LNCAP (cell line): ENCODE measurements around the gene SLC17A9.

ENCODE experiments used
- TF ChIP-seq, protein P1 (sequence below): fragments of 450-650 bp; IDR thresholded peaks from 2 replicates; pipeline ENCODE4 v1.5.1; 2017; ENCODE audit warnings: mild to moderate bottlenecking

The SLC17A9 gene

DNA sequence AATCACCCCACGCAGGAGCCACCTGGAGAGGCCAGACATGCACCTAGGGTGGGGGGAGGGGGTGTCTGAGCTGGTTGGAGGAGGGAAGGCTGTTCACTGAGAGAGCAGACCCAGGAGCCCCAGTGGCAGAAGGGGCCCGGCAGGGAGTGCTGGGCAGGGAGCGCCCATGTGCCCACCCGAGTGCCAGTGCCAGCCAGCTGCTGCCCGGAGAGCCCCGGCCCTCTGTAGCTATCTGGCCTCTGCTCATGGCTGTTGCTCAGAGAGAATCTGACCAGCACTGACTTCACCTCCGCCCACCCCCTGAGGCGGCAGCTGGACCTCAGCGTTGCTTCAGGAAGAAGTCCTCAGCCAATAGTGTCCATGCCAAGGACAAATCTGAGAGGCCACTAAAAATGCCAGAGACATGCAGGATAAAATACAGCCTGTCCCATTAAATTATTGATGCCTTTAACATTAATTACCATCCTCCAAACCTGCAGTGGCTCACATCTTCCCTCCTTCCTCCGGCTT lies 22.8 kb downstream of the SLC17A9 start:
- TF ChIP-seq, protein P1, sequence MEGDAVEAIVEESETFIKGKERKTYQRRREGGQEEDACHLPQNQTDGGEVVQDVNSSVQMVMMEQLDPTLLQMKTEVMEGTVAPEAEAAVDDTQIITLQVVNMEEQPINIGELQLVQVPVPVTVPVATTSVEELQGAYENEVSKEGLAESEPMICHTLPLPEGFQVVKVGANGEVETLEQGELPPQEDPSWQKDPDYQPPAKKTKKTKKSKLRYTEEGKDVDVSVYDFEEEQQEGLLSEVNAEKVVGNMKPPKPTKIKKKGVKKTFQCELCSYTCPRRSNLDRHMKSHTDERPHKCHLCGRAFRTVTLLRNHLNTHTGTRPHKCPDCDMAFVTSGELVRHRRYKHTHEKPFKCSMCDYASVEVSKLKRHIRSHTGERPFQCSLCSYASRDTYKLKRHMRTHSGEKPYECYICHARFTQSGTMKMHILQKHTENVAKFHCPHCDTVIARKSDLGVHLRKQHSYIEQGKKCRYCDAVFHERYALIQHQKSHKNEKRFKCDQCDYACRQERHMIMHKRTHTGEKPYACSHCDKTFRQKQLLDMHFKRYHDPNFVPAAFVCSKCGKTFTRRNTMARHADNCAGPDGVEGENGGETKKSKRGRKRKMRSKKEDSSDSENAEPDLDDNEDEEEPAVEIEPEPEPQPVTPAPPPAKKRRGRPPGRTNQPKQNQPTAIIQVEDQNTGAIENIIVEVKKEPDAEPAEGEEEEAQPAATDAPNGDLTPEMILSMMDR: no peak

DNA sequence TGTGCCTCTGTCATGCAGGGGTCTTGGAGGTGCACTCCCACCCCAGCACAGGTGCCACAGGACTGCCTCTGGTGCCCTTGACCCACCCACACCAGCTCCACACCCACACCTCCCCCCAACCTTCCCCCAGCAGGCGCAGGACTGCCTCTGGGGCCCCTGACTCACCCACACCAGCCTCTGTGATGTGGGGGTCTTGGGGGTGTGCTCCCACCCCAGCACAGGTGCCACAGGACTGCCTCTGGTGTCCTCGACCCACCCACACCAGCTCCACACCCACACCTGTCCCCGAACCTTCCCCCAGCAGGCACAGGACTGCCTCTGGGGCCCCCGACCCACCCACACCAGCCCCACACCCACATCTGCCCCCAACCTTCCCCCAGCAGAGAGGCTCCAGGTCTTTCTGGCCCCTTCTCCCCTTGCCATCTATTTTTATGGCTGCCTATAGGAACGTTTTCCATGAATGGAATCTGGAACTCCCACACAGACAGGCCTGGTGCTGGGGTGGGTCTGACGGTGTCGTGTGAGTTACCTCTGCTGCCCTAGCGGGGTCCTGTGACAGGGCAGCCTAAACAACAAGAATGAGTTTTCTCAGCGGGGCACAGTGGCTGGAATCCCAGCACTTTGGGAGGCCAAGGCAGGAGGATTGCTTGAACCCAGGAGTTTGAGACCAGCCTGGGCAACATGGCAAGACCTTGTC lies 23.5 kb downstream of the SLC17A9 start:
- TF ChIP-seq, protein P1: no peak

DNA sequence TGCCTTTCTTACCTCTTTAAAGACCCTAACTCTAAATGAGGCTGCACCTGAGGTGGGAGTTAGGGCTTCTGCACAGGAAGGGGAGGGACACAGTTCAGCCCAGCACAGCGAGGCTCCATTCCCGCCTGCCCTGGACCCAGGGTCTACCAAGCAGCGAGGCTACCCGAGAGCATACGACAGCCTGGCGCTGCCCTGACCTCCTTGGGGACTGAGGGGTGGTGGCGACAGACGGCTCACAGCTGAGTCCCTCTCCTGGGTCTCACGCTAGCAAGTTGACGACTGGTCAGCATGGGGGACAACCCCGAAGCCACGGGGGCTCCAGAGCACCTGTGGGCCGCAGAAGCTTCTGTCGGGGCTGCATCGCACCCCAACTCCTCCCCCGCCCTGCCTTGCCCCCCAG lies 24.4 kb downstream of the SLC17A9 start:
- TF ChIP-seq, protein P1: no peak

DNA sequence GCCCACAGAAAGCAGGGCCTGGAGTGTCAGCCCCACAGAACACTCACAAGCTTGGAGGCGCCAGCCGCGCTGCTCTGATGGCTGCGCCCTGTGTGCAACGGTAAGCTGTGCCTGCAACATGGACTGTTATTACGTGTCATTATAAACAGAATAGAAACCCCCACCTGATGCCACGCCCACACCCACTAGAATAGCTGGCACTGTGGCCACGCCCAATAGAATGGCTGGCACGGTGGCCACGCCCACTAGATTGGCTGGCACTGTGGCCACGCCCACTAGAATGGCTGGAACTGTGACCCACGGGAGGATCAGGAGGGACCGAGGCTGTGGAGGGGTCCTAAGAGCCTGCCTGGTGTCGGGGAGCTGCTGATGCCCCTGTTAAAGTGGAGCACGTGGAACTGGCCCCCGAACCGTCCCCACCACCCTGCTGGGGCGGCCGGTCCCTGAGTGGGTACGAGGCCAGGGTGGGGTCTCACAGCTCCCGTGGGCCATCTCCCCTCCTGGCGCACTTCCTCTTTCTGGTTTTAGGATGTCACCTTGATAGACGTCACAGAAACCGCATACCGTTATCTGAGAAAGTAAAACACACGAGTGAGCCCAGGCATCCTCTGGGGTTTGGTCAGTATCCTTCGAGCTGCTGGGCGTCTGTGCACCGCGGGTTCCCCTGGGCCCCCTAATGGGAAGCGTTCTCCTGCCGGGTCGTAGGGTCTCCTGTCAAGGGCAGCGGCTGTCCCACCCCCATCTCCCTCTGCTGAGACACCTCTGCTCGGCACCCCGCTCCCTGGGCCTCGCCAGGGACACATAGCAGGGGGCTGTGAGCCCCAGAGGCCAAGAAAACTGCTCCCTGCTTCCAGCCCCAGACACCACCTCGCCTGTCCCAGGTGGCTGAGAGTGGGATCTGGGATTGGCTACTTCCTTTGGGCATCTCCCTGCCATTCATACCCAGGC lies 25.4 kb downstream of the SLC17A9 start:
- TF ChIP-seq, protein P1: no peak

DNA sequence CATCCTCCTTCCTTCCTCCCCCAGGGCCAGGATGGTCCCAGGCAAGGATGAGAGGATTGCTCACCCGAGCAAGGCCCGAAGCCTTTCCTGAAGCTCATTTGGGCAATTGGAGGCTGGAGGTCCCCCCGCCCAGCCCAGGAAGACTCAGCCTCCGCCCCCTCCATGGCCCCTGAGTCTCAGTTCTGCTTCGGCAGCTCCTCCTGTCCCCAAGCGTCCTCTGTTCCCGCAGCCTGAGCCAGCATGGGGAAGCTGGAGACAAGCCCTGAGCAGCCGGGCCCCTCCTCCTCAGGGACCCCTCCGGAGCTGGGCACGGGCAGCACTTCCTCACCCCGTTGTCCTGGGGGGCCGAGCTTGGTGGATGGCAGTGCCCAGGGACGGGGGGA lies 26.0 kb downstream of the SLC17A9 start:
- TF ChIP-seq, protein P1: no peak

DNA sequence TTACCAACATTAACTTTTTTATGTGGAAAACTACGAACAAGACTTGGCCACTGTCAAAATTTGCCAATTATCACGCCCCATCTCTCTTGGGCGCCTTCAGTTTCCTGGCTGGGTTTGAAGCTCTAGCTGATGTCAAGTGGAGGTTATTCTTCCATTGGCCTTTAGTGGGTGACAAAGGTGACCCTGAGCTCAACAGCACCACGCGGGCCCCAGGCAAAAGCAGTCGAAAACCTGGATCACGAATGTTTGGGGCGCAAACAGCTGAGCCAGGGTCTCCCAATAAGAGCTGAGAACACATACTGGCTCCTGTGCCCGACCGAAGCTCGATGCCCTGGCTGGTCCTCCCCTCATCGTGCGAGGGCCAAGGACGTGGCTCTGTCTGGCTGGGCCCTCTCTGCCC lies 26.8 kb downstream of the SLC17A9 start:
- TF ChIP-seq, protein P1: no peak

DNA sequence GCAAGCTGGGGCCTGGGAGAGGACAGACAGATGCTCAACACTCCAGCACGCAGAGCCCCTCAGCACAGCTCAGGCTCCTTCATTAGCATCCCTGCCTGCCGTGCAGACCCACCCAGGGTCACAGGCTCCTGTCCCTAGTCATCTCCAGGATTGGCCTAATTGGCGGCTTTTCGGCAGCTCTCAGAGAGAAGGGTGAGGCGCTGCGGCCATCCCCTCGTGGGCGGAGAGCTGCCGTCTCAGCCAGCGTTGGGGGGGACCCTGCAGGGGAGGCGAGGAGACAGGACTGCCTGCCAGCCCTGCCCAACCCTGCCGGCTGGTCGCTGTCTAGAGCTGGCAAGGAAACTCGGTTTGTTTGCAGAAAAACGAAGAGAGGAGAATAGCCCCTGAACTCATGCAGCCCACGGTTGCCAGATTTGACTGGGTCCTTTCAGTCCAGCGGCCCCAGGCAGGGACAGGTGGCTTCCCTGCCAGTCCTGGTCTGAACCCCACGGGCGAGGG lies 27.4 kb downstream of the SLC17A9 start:
- TF ChIP-seq, protein P1: no peak
